Astrocyte (in vitro differentiated cells and primary cell): ENCODE data around the gene RFX8.

Source experiments
- EZH2 ChIP-seq: IDR thresholded peaks from 2 replicates; pipeline ENCODE4 v1.6.1; 2012; ENCODE audit warnings: mild to moderate bottlenecking, low read length, inconsistent platforms; ENCODE audit not compliant: insufficient read depth
- TF ChIP-seq, protein P1 (sequence below): IDR thresholded peaks from 2 replicates; pipeline ENCODE4 v1.5.1; 2011; ENCODE audit warnings: low read depth, mild to moderate bottlenecking, inconsistent platforms, low read length, moderate library complexity; ENCODE audit not compliant: insufficient read depth

DNA sequence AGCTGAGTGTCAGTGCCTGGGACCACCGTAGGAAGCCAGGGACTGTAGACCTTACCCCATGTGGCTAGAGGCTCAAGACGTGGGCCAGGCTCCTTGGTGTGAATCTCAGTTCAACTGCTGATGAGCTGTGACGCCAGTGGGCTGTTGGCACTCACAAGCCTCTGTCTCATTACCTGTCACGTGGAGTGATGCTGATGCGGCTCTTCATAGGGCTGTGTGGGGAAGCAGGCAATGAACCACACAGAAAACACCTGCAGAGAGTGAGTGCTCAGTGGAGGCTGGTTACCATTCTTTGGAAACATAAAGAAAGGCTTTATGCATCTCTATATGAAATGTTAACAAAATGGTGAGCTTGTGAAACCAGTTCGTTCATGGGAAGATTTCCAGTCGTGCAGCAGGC is 123.7 kb downstream of the RFX8 start:
- TF ChIP-seq, protein P1, sequence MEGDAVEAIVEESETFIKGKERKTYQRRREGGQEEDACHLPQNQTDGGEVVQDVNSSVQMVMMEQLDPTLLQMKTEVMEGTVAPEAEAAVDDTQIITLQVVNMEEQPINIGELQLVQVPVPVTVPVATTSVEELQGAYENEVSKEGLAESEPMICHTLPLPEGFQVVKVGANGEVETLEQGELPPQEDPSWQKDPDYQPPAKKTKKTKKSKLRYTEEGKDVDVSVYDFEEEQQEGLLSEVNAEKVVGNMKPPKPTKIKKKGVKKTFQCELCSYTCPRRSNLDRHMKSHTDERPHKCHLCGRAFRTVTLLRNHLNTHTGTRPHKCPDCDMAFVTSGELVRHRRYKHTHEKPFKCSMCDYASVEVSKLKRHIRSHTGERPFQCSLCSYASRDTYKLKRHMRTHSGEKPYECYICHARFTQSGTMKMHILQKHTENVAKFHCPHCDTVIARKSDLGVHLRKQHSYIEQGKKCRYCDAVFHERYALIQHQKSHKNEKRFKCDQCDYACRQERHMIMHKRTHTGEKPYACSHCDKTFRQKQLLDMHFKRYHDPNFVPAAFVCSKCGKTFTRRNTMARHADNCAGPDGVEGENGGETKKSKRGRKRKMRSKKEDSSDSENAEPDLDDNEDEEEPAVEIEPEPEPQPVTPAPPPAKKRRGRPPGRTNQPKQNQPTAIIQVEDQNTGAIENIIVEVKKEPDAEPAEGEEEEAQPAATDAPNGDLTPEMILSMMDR: no peak
- no peak for TF ChIP-seq EZH2
